Activated T-cell treated with anti-CD3 and anti-CD28 coated beads, Interleukin-2, amount 50 U/mL, for 48 hours (primary cell): ENCODE data around the gene NSUN4.
"Not testable (repeated sequence)": the region's sequence is repeated elsewhere in the genome, so short reads cannot be mapped to it uniquely, and the experiment has no call there.

Source experiments
- DNase-seq, 2 experiments: peaks; one replicate each; pipeline ENCODE4 v3.0.0-alpha.2; 2020

NSUN4 gene

GRCh38 chr1:46340404-46341221, at the start of gene NSUN4:
Gene NSUN4 (plus strand): TSS chr1:46340807. CDS start chr1:46340827, 20 bp downstream.
- peak; percentile 90 to 91 for DNase-seq

GRCh38 chr1:46295306-46295705, 45.3 kb upstream of the NSUN4 start:
- DNase-seq, result no peak

- DNase-seq, result no peak
Observed at GRCh38 chr1:46298387-46298786, 42.2 kb upstream of the NSUN4 start.

GRCh38 chr1:46300673-46301405, 39.8 kb upstream of the NSUN4 start:
- DNase-seq, result no peak

GRCh38 chr1:46301406-46301807, 39.2 kb upstream of the NSUN4 start:
- no peak for DNase-seq

- DNase-seq, result peak; percentile 68 to 75
Observed at GRCh38 chr1:46301808-46302640, 38.6 kb upstream of the NSUN4 start.

- DNase-seq, result no peak
Observed at GRCh38 chr1:46302641-46303037, 38.0 kb upstream of the NSUN4 start.

GRCh38 chr1:46303038-46303871, 37.4 kb upstream of the NSUN4 start, which contains the start of the genes LRRC41 and UQCRH:
Gene LRRC41 (minus strand): TSS chr1:46303616. CDS start chr1:46303322, 294 bp downstream.
Gene UQCRH (plus strand): TSS chr1:46303698. CDS start chr1:46303767, 69 bp downstream.
- DNase-seq, result peak; percentile 97

- DNase-seq, result no peak
Observed at GRCh38 chr1:46303872-46304326, 36.7 kb upstream of the NSUN4 start.

GRCh38 chr1:46306159-46306530, 34.5 kb upstream of the NSUN4 start:
- no peak for DNase-seq

GRCh38 chr1:46309401-46310159, 31.0 kb upstream of the NSUN4 start:
- no peak for DNase-seq

GRCh38 chr1:46310321-46310720, 30.3 kb upstream of the NSUN4 start:
- no peak for DNase-seq

GRCh38 chr1:46315669-46316403, 24.8 kb upstream of the NSUN4 start:
- DNase-seq, result no peak

- no peak for DNase-seq
Observed at GRCh38 chr1:46317323-46317722, 23.3 kb upstream of the NSUN4 start.

- not testable (repeated sequence) for DNase-seq
Observed at GRCh38 chr1:46319301-46319700, 21.3 kb upstream of the NSUN4 start.

GRCh38 chr1:46319960-46320914, 20.4 kb upstream of the NSUN4 start:
- not testable (repeated sequence) for DNase-seq

GRCh38 chr1:46322191-46322590, 18.4 kb upstream of the NSUN4 start:
- not testable (repeated sequence) for DNase-seq

- not testable (repeated sequence) for DNase-seq
Observed at GRCh38 chr1:46325285-46326076, 15.1 kb upstream of the NSUN4 start.
